HCT116 (cell line): ENCODE measurements around the gene ENOSF1. TPM values are rescaled to one million over a fixed set of nuclear protein-coding genes. Genes with fewer than 3 reads are reported as not detected.

Experiments used
- ATAC-seq: fragments of 200-7000 bp; cut with Tn5 transposase; 2 replicates; pipeline ENCODE4 v1.9.1; 2020; ENCODE audit warnings: mild to moderate bottlenecking, moderate library complexity
- BruUV-seq: library from RNA; stranded (reverse); fragments of 400-500 nt; replicated peaks from 2 replicates; lab custom pipeline; 2021; lab: Mats Ljungman, UMichigan
- CTCF ChIA-PET: fragments of 300-600 bp; sonication (Branson Sonifier 250); formaldehyde crosslinking; loops from one replicate; lab custom pipeline; 2021; ENCODE audit warnings: antibody characterized with exemption; lab: Charles Lee
- POLR2A ChIA-PET: fragments of 300-600, 350-600 bp; sonication (Branson Sonifier 250); formaldehyde crosslinking; loops from one replicate; lab custom pipeline; 2021; ENCODE audit warnings: antibody characterized with exemption; lab: Charles Lee
- RAD21 ChIA-PET, 2 experiments: fragments of 300-600 bp; sonication (Branson Sonifier 250); formaldehyde crosslinking; loops; one replicate each; lab custom pipeline; 2023; ENCODE audit warnings: low total read pairs in 2 of 2; ENCODE audit not compliant: uncharacterized antibody in 2 of 2, unreplicated experiment in 2 of 2, low non-redundant PET in 1 of 2; lab: Charles Lee
- DNase-seq: peaks from one replicate; pipeline ENCODE4 v3.0.0-alpha.2; 2010; ENCODE audit warnings: low read depth, low spot score
- H2AFZ ChIP-seq: fragments of 200-600 bp; shearing (Covaris generic), sonication (generic); 2 replicates; pipeline ENCODE4 v1.6.1; 2017; ENCODE audit warnings: low read depth, mixed run types, mixed read lengths, antibody characterized with exemption, low read length; ENCODE audit not compliant: poor library complexity, severe bottlenecking
- H3K27ac ChIP-seq: 2 replicates; pipeline ENCODE4 v1.5.1; 2012; ENCODE audit warnings: low read depth, low read length
- H3K27me3 ChIP-seq: fragments of 200-600 bp; sonication (generic); 2 replicates; pipeline ENCODE4 v1.6.1; 2016; ENCODE audit warnings: mixed run types, low read length, mixed read lengths; ENCODE audit not compliant: insufficient read depth
- H3K36me3 ChIP-seq, 2 experiments: fragments of 200-500 bp in 1 of 2; fragments of 200-600 bp in 1 of 2; sonication (Bioruptor generic) in 1 of 2; sonication (generic) in 1 of 2; 2 replicates each; pipeline versions ENCODE4 v1.5.1 to v1.6.1; 2014 to 2016; ENCODE audit warnings: low read length in 2 of 2, inconsistent platforms in 1 of 2, mixed read lengths in 1 of 2, mixed run types in 1 of 2; ENCODE audit not compliant: insufficient read depth in 2 of 2, control insufficient read depth in 1 of 2
- H3K4me1 ChIP-seq, 2 experiments: fragments of 200-600 bp in 1 of 2; sonication (generic) in 1 of 2; 2 replicates each; pipeline versions ENCODE4 v1.5.1 to v1.6.1; 2012 to 2017; ENCODE audit warnings: low read length in 2 of 2, inconsistent platforms in 1 of 2, mild to moderate bottlenecking in 1 of 2, mixed read lengths in 1 of 2, mixed run types in 1 of 2, moderate library complexity in 1 of 2; ENCODE audit not compliant: insufficient read depth in 2 of 2, control insufficient read depth in 1 of 2
- H3K4me2 ChIP-seq: fragments of 200-600 bp; sonication (generic); 2 replicates; pipeline ENCODE4 v1.6.1; 2017; ENCODE audit warnings: mixed run types, low read length, mixed read lengths
- H3K4me3 ChIP-seq, 2 experiments: fragments of 200-600 bp in 1 of 2; sonication (generic) in 1 of 2; replicated peaks in 1 of 2; 2 replicates each; pipeline ENCODE4 v1.5.1; 2011 to 2016; ENCODE audit warnings: low read length in 2 of 2, control low read depth in 1 of 2, low read depth in 1 of 2, mild to moderate bottlenecking in 1 of 2, mixed read lengths in 1 of 2, mixed run types in 1 of 2
- H3K79me2 ChIP-seq: fragments of 200-600 bp; sonication (generic); 2 replicates; pipeline ENCODE4 v1.6.1; 2017; ENCODE audit warnings: mild to moderate bottlenecking, mixed run types, low read length, moderate library complexity, mixed read lengths; ENCODE audit not compliant: insufficient read depth
- H3K9ac ChIP-seq: fragments of 200-600 bp; sonication (generic); 2 replicates; pipeline ENCODE4 v1.6.1; 2016; ENCODE audit warnings: low read length, mixed read lengths
- H3K9me2 ChIP-seq: fragments of 200-600 bp; sonication (generic), shearing (Covaris generic); 2 replicates; pipeline ENCODE4 v1.6.1; 2017; ENCODE audit warnings: mixed run types, mild to moderate bottlenecking, moderate library complexity; ENCODE audit not compliant: insufficient read depth
- H3K9me3 ChIP-seq, 2 experiments: fragments of 200-500 bp in 1 of 2; fragments of 200-600 bp in 1 of 2; sonication (Bioruptor generic) in 1 of 2; sonication (generic) in 1 of 2; 2 replicates each; pipeline ENCODE4 v1.6.1; 2014 to 2017; ENCODE audit warnings: low read length in 2 of 2, mixed read lengths in 2 of 2, inconsistent platforms in 1 of 2, low read depth in 1 of 2, mild to moderate bottlenecking in 1 of 2, mixed run types in 1 of 2, moderate library complexity in 1 of 2; ENCODE audit not compliant: control insufficient read depth in 1 of 2, insufficient read depth in 1 of 2
- H4K20me1 ChIP-seq: fragments of 200-600 bp; sonication (generic), shearing (Covaris generic); 2 replicates; pipeline ENCODE4 v1.6.1; 2017; ENCODE audit warnings: mixed run types, mild to moderate bottlenecking, moderate library complexity; ENCODE audit not compliant: insufficient read depth
- CTCF ChIP-seq, 3 experiments: fragments of 200-600 bp in 1 of 3; sonication (generic) in 1 of 3; IDR thresholded peaks in 2 of 3; conservative IDR thresholded peaks in 1 of 3; 2 replicates each; pipeline ENCODE4 v1.5.1; 2012 to 2017; ENCODE audit warnings: low read depth in 2 of 3, low read length in 2 of 3, antibody characterized with exemption in 1 of 3, borderline replicate concordance in 1 of 3, control low read depth in 1 of 3, mild to moderate bottlenecking in 1 of 3, mixed read lengths in 1 of 3, mixed run types in 1 of 3, moderate library complexity in 1 of 3; ENCODE audit not compliant: insufficient read depth in 1 of 3
- ELF1 ChIP-seq: IDR thresholded peaks from 2 replicates; pipeline ENCODE4 v1.6.1; 2012; ENCODE audit warnings: low read depth, borderline replicate concordance
- EZH2 ChIP-seq: fragments of 200-600 bp; sonication (generic); IDR thresholded peaks from 2 replicates; pipeline ENCODE4 v1.6.1; 2017; ENCODE audit warnings: antibody characterized with exemption, mixed run types
- RAD21 ChIP-seq: IDR thresholded peaks from 2 replicates; pipeline ENCODE4 v1.6.1; 2012; ENCODE audit warnings: low read depth, mild to moderate bottlenecking
- REST ChIP-seq: IDR thresholded peaks from 2 replicates; pipeline ENCODE4 v1.6.1; 2012; ENCODE audit warnings: low read depth
- SIN3A ChIP-seq: IDR thresholded peaks from 2 replicates; pipeline ENCODE4 v1.6.1; 2012; ENCODE audit warnings: low read depth
- SRF ChIP-seq: IDR thresholded peaks from 2 replicates; pipeline ENCODE4 v1.6.1; 2012; ENCODE audit warnings: low read depth
- TCF7L2 ChIP-seq: IDR thresholded peaks from 2 replicates; pipeline ENCODE4 v1.7.0; 2011; ENCODE audit warnings: borderline replicate concordance, inconsistent platforms; ENCODE audit not compliant: insufficient read depth, insufficient read length; ENCODE audit errors: extremely low read depth
- YY1 ChIP-seq: IDR thresholded peaks from 2 replicates; pipeline ENCODE4 v1.6.1; 2011; ENCODE audit warnings: low read length, low read depth, moderate library complexity, mild to moderate bottlenecking; ENCODE audit not compliant: insufficient replicate concordance; ENCODE audit errors: extremely low read depth
- intact Hi-C: fragments of 100-400 bp; cut with micrococcal nuclease; formaldehyde crosslinking; loops from 2 replicates; pipeline ENCODE4 v1.10.0; 2022
- total RNA-seq: library from RNA; stranded (reverse); gene quantifications from one replicate; pipeline ENCODE4 v1.2.1, GENCODE V29; 2021; ENCODE audit not compliant: unreplicated experiment

ENOSF1 gene
- total RNA-seq, 1 experiment from 2014 or later = 90.0 TPM

GRCh38 chr18:741931-742512 is 29.6 kb upstream of the ENOSF1 start:
- CTCF ChIA-PET = interaction anchor here (1.4 to 4.8 kb wide), 5 partner anchors 83 to 99 kb away, joined by 3 to 48 read pairs (median 7); no protein-coding TSS in a partner anchor
- TF ChIP-seq CTCF (IDR thresholded peaks at IDR 0.05 in 2 of 3, conservative IDR thresholded peaks at IDR 0.05 in 1 of 3; ENCODE audit: borderline replicate concordance in 1 of 3, insufficient read depth in 1 of 3, low read depth in 2 of 3, low read length in 2 of 3) = peak; percentile 58 to 80 (median 76); a peak in 5 of 6 replicates
- TF ChIP-seq SRF = no peak
- TF ChIP-seq ELF1 = no peak
- peak; percentile 82 for TF ChIP-seq RAD21
- no peaks in the 10 kb centered on the region for H3K9me2 ChIP-seq
- no peak overlapping the region for H3K4me3 ChIP-seq
- peaks cover 9 to 22% of the 10 kb centered on the region in 2 experiments; a peak in 2 of 4 replicates for H3K36me3 ChIP-seq
- H3K9me3 ChIP-seq = no peaks in the 10 kb centered on the region
- H3K9ac ChIP-seq = no peak overlapping the region
- ATAC-seq (peak; percentile 85), DNase-seq (peak; percentile 34)
- no peaks in the 10 kb centered on the region for H4K20me1 ChIP-seq
- H3K27ac ChIP-seq = no peak overlapping the region
- no peak overlapping the region for H3K4me2 ChIP-seq
- H3K27me3 ChIP-seq = no peaks in the 10 kb centered on the region
- RAD21 ChIA-PET = no interaction called here
- H2AFZ ChIP-seq = no peak overlapping the region
- no peaks in the 10 kb centered on the region for H3K4me1 ChIP-seq
- no TSS peak for BruUV-seq
- no peaks in the 10 kb centered on the region for H3K79me2 ChIP-seq
- POLR2A ChIA-PET = no interaction called here
- intact Hi-C loops = loop anchor here (1.0 kb wide), 2 partner anchors 89 to 97 kb away; no protein-coding TSS in a partner anchor

GRCh38 chr18:732371-732770 is 19.9 kb upstream of the ENOSF1 start:
- POLR2A ChIA-PET = no interaction called here
- H3K4me3 ChIP-seq = no peak overlapping the region
- intact Hi-C loops = no loop called here
- no peaks in the 10 kb centered on the region for H3K9me3 ChIP-seq
- BruUV-seq = no TSS peak
- no peak overlapping the region for H3K4me2 ChIP-seq
- RAD21 ChIA-PET = interaction anchor here in 1 of 2 experiments (0.7 kb wide), 1 partner anchor 109 kb away, joined by 5 read pairs; no protein-coding TSS in a partner anchor
- H3K79me2 ChIP-seq = no peaks in the 10 kb centered on the region
- H3K36me3 ChIP-seq = peaks cover 13 to 18% of the 10 kb centered on the region in 2 experiments; a peak in 3 of 4 replicates
- H3K4me1 ChIP-seq = peaks cover 0 to 5% of the 10 kb centered on the region in 2 experiments; a peak in 1 of 4 replicates
- H3K27ac ChIP-seq = no peak overlapping the region
- DNase-seq (no peak), ATAC-seq (no peak)
- H4K20me1 ChIP-seq = no peaks in the 10 kb centered on the region
- H3K27me3 ChIP-seq = no peaks in the 10 kb centered on the region
- no peak overlapping the region for H3K9ac ChIP-seq
- no peaks in the 10 kb centered on the region for H3K9me2 ChIP-seq
- CTCF ChIA-PET = interaction anchor here (1.0 kb wide), 1 partner anchor 98 kb away, joined by 4 read pairs; no protein-coding TSS in a partner anchor
- H2AFZ ChIP-seq = no peak overlapping the region
- TF ChIP-seq REST (no peak), EZH2 (no peak), ELF1 (no peak), SIN3A (no peak), TCF7L2 (no peak), YY1 (no peak), CTCF (IDR thresholded peaks at IDR 0.05 in 2 of 3, conservative IDR thresholded peaks at IDR 0.05 in 1 of 3; ENCODE audit: borderline replicate concordance in 1 of 3, insufficient read depth in 1 of 3, low read depth in 2 of 3, low read length in 2 of 3) (no peak)
